ENCODE data around the gene SERPINA6. TPM values are rescaled to one million over a fixed set of nuclear protein-coding genes. Genes with fewer than 3 reads are reported as not detected.
"Not testable (repeated sequence)": the region's sequence is repeated elsewhere in the genome, so short reads cannot be mapped to it uniquely, and the experiment has no call there.

The SERPINA6 gene
- total RNA-seq, 6 experiments from 2014 or later, result not detected

DNA sequence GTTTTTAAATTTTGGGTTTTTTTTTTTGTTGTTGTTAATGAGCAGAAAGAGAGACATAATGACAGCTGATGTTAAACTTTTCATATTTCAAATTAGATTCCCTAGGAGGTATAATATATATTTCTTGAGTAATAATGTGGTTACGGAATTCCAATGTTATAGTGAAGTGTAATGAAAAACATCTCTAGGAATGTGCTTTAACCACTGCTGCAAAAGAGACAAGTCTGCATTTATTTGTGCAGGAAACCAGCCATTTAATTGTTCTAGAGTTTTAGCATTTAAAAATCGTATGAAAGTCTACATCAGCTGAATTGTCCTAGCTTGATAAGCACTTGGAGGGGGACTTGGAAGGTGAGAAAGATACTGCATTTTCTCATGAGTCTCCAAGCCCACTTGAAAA lies 44.4 kb downstream of the SERPINA6 start:
- Mint-ChIP-seq H3K9me3 (peaks cover 4% of the 10 kb centered on the region), H3K36me3 (ENCODE audit: low read depth) (no peaks in the 10 kb centered on the region), H3K4me3 (no peak overlapping the region), H3K4me1 (ENCODE audit: low read depth) (no peaks in the 10 kb centered on the region), H3K27me3 (ENCODE audit: insufficient read depth) (no peaks in the 10 kb centered on the region), H3K27ac (no peak overlapping the region)
- DNase-seq, result no peak
- TF ChIP-seq, protein P1, sequence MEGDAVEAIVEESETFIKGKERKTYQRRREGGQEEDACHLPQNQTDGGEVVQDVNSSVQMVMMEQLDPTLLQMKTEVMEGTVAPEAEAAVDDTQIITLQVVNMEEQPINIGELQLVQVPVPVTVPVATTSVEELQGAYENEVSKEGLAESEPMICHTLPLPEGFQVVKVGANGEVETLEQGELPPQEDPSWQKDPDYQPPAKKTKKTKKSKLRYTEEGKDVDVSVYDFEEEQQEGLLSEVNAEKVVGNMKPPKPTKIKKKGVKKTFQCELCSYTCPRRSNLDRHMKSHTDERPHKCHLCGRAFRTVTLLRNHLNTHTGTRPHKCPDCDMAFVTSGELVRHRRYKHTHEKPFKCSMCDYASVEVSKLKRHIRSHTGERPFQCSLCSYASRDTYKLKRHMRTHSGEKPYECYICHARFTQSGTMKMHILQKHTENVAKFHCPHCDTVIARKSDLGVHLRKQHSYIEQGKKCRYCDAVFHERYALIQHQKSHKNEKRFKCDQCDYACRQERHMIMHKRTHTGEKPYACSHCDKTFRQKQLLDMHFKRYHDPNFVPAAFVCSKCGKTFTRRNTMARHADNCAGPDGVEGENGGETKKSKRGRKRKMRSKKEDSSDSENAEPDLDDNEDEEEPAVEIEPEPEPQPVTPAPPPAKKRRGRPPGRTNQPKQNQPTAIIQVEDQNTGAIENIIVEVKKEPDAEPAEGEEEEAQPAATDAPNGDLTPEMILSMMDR (IDR thresholded peaks at IDR 0.05), result no peak

GRCh38 chr14:94276898-94277561 lies 46.1 kb downstream of the SERPINA6 start:
- H3K27me3 Mint-ChIP-seq (ENCODE audit: insufficient read depth); DNase-seq; H3K4me1 Mint-ChIP-seq (ENCODE audit: low read depth); H3K36me3 Mint-ChIP-seq (ENCODE audit: low read depth); H3K27ac Mint-ChIP-seq; H3K4me3 Mint-ChIP-seq; H3K9me3 Mint-ChIP-seq: not testable (repeated sequence)

DNA sequence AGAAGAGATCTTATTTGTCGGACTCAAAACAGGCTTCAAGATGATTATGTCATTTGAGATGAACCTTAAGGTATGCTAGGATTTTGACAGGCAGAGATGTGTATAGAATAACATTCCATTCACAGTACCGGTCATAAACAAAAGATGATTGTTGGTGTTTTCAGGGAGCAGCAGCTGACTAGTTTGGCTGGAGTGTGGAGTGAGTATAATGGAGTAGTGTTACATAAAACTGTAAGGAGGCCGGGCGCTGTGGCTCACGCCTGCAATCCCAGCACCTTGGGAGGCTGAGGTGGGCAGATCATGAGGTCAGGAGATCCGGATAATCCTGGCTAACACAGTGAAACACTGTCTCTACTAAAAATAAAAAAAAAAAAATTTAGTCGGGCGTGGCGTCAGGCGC lies 54.0 kb downstream of the SERPINA6 start:
- Mint-ChIP-seq H3K27ac (no peak overlapping the region), H3K4me3 (no peak overlapping the region), H3K36me3 (ENCODE audit: low read depth) (no peaks in the 10 kb centered on the region), H3K9me3 (peaks cover 16% of the 10 kb centered on the region), H3K4me1 (ENCODE audit: low read depth) (no peaks in the 10 kb centered on the region), H3K27me3 (ENCODE audit: insufficient read depth) (no peaks in the 10 kb centered on the region)
- DNase-seq, result no peak
- TF ChIP-seq, protein P1 (IDR thresholded peaks at IDR 0.05), result no peak

- not testable (repeated sequence) for H3K27ac Mint-ChIP-seq; H3K4me3 Mint-ChIP-seq; H3K36me3 Mint-ChIP-seq (ENCODE audit: low read depth); H3K27me3 Mint-ChIP-seq (ENCODE audit: insufficient read depth); H3K4me1 Mint-ChIP-seq (ENCODE audit: low read depth); DNase-seq
- peaks cover 19% of the 10 kb centered on the region for H3K9me3 Mint-ChIP-seq
Measured at GRCh38 chr14:94268582-94268981, 54.6 kb downstream of the SERPINA6 start.

- no peak overlapping the region for H3K4me3 Mint-ChIP-seq
Measured at GRCh38 chr14:94267352-94267751, 55.8 kb downstream of the SERPINA6 start.

DNA sequence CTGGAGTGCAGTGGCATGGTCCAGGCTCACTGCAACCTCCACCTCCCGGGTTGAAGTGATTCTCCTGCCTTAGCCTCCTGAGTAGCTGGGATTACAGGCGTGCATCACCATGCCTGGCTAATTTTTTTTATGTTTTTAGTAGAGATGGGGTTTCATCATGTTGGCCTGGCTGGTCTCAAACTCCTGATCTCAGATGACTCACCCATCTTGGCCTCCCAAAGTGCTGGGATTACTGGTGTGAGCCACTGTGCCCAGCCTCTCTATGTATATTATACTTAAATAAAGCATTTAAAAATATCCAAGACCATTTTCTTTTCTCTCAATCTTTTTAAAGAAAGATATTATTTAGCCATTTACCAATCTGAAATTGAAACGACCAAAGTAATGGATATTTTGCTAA lies 58.9 kb downstream of the SERPINA6 start:
- not testable (repeated sequence) for H3K27me3 Mint-ChIP-seq (ENCODE audit: insufficient read depth); H3K36me3 Mint-ChIP-seq (ENCODE audit: low read depth); H3K4me3 Mint-ChIP-seq; H3K4me1 Mint-ChIP-seq (ENCODE audit: low read depth); DNase-seq; H3K27ac Mint-ChIP-seq
- H3K9me3 Mint-ChIP-seq, result peaks cover 26% of the 10 kb centered on the region

More at GRCh38 chr14:94267352-94267751, 55.8 kb downstream of the SERPINA6 start:
- no peak for DNase-seq
- TF ChIP-seq, protein P1 (IDR thresholded peaks at IDR 0.05), result no peak
- H3K36me3 Mint-ChIP-seq (ENCODE audit: low read depth), result no peaks in the 10 kb centered on the region
- no peaks in the 10 kb centered on the region for H3K27me3 Mint-ChIP-seq (ENCODE audit: insufficient read depth)
- H3K27ac Mint-ChIP-seq, result no peak overlapping the region
- H3K4me1 Mint-ChIP-seq (ENCODE audit: low read depth), result no peaks in the 10 kb centered on the region
- peaks cover 32% of the 10 kb centered on the region for H3K9me3 Mint-ChIP-seq

Other genes starting within 250 kb of the SERPINA6 start
- 100 to 1,000 TPM; 167 to 191 (median 187) TPM for gene DDX24, start 242.1 kb downstream of the SERPINA6 start, total RNA-seq (2021; fragmentation: NEBNext Ultra II Directional; extraction: Animal tissue kit (Norgen Biotek cat#: 25700))
- 10 to 100 TPM; 22.3 to 28.2 (median 23.7) TPM for gene IFI27L1, start 242.0 kb downstream of the SERPINA6 start, total RNA-seq (2021; fragmentation: NEBNext Ultra II Directional; extraction: Animal tissue kit (Norgen Biotek cat#: 25700))
- under 1 TPM in 2 of 6 experiments, not detected in 4; 0.29 to 0.46 TPM for gene IFI27, start 212.6 kb downstream of the SERPINA6 start, total RNA-seq (2021; fragmentation: NEBNext Ultra II Directional; extraction: Animal tissue kit (Norgen Biotek cat#: 25700))
- gene IFI27L2, start 193.7 kb downstream of the SERPINA6 start, total RNA-seq (2021; fragmentation: NEBNext Ultra II Directional; extraction: Animal tissue kit (Norgen Biotek cat#: 25700)), result 100 to 1,000 TPM; 150 to 180 (median 171) TPM
- under 1 TPM in 2 of 6 experiments, not detected in 4; 0.05 to 0.14 TPM for gene PPP4R4, start 149.0 kb downstream of the SERPINA6 start, total RNA-seq (2021; fragmentation: NEBNext Ultra II Directional; extraction: Animal tissue kit (Norgen Biotek cat#: 25700))
- gene SERPINA10, start 30.1 kb downstream of the SERPINA6 start, total RNA-seq (2021; fragmentation: NEBNext Ultra II Directional; extraction: Animal tissue kit (Norgen Biotek cat#: 25700)), result not detected
- gene SERPINA2, start 43.4 kb upstream of the SERPINA6 start, total RNA-seq (2021; fragmentation: NEBNext Ultra II Directional; extraction: Animal tissue kit (Norgen Biotek cat#: 25700)), result not detected
- gene SERPINA1, start 65.3 kb upstream of the SERPINA6 start, total RNA-seq (2021; fragmentation: NEBNext Ultra II Directional; extraction: Animal tissue kit (Norgen Biotek cat#: 25700)), result under 1 TPM in 3 of 6 experiments, not detected in 3; 0.07 to 0.40 (median 0.17) TPM
- not detected for gene SERPINA11, start 129.5 kb upstream of the SERPINA6 start, total RNA-seq (2021; fragmentation: NEBNext Ultra II Directional; extraction: Animal tissue kit (Norgen Biotek cat#: 25700))
- gene SERPINA9, start 152.9 kb upstream of the SERPINA6 start, total RNA-seq (2021; fragmentation: NEBNext Ultra II Directional; extraction: Animal tissue kit (Norgen Biotek cat#: 25700)), result not detected
- not detected for gene SERPINA12, start 186.1 kb upstream of the SERPINA6 start, total RNA-seq (2021; fragmentation: NEBNext Ultra II Directional; extraction: Animal tissue kit (Norgen Biotek cat#: 25700))
- gene SERPINA4, start 238.1 kb upstream of the SERPINA6 start, total RNA-seq (2021; fragmentation: NEBNext Ultra II Directional; extraction: Animal tissue kit (Norgen Biotek cat#: 25700)), result not detected

Measured in HFFc6 (cell line).